Measurements from ENCODE around the gene PTPN1. TPM values are rescaled to one million over a fixed set of nuclear protein-coding genes. Genes with fewer than 3 reads are reported as not detected.

PTPN1 gene
- total and polyA plus RNA-seq, 3 donors from 2014 or later, result 42.0 to 44.3 (median 44.0) TPM

GRCh38 chr20:50550531-50550930 lies 40.3 kb downstream of the PTPN1 start:
- Histone ChIP-seq H3K9me3 (no peaks in the 10 kb centered on the region), H3K27ac (no peak overlapping the region), H3K4me3 (no peak overlapping the region), H3K36me3 (ENCODE audit: low read depth, missing control alignments) (no peaks in the 10 kb centered on the region), H3K4me1 (peaks cover 7% of the 10 kb centered on the region), H3K27me3 (no peaks in the 10 kb centered on the region)
- DNase-seq, result no peak
- TF ChIP-seq POLR2A (IDR thresholded peaks at IDR 0.05), result no peak
- TF ChIP-seq, protein P1, sequence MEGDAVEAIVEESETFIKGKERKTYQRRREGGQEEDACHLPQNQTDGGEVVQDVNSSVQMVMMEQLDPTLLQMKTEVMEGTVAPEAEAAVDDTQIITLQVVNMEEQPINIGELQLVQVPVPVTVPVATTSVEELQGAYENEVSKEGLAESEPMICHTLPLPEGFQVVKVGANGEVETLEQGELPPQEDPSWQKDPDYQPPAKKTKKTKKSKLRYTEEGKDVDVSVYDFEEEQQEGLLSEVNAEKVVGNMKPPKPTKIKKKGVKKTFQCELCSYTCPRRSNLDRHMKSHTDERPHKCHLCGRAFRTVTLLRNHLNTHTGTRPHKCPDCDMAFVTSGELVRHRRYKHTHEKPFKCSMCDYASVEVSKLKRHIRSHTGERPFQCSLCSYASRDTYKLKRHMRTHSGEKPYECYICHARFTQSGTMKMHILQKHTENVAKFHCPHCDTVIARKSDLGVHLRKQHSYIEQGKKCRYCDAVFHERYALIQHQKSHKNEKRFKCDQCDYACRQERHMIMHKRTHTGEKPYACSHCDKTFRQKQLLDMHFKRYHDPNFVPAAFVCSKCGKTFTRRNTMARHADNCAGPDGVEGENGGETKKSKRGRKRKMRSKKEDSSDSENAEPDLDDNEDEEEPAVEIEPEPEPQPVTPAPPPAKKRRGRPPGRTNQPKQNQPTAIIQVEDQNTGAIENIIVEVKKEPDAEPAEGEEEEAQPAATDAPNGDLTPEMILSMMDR (IDR thresholded peaks at IDR 0.05), result no peak
- WGBS, 2 donors, result 97 to 98% methylated on average over 2 of the region's 2 CpGs
- intact Hi-C loops (cut with DNase I; ENCODE audit: low total_unique reads), result no loop called here

DNA sequence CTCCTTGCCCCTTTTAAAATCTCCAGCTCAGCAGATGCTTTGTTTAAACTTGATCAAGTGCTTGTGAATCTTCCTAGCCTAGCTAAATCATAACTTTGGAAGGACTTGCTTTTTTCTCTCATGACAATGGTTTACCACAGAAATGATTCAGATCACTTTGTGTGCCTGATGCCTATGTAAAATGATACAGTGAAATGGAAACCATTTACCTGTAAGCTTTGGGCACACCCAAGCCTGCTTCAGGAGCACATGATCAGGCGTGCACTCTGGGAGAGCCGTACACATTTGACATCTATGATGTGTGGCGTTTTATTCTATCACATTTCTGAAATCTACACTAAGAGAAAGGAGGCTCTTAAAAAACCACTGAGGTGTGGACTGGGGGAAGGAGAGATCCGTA lies 41.1 kb downstream of the PTPN1 start:
- no peak for DNase-seq
- Histone ChIP-seq H3K27ac (no peak overlapping the region), H3K27me3 (no peaks in the 10 kb centered on the region), H3K36me3 (ENCODE audit: low read depth, missing control alignments) (no peaks in the 10 kb centered on the region), H3K4me3 (no peak overlapping the region), H3K4me1 (peaks cover 7% of the 10 kb centered on the region), H3K9me3 (no peaks in the 10 kb centered on the region)
- intact Hi-C loops (cut with DNase I; ENCODE audit: low total_unique reads), result no loop called here
- TF ChIP-seq, protein P1 (IDR thresholded peaks at IDR 0.05), result no peak
- no peak for TF ChIP-seq POLR2A (IDR thresholded peaks at IDR 0.05)
- WGBS, 2 donors, result 96 to 98% methylated on average over 4 of the region's 4 CpGs

- no peak for DNase-seq
- Histone ChIP-seq H3K4me1 (peaks cover 7% of the 10 kb centered on the region), H3K9me3 (no peaks in the 10 kb centered on the region), H3K27ac (no peak overlapping the region), H3K4me3 (no peak overlapping the region), H3K36me3 (ENCODE audit: low read depth, missing control alignments) (no peaks in the 10 kb centered on the region), H3K27me3 (no peaks in the 10 kb centered on the region)
- 85 to 99% methylated on average over 3 of the region's 3 CpGs for WGBS, 2 donors
- TF ChIP-seq, protein P1 (IDR thresholded peaks at IDR 0.05), result no peak
- TF ChIP-seq POLR2A (IDR thresholded peaks at IDR 0.05), result no peak
- intact Hi-C loops (cut with DNase I; ENCODE audit: low total_unique reads), result no loop called here
Measured at GRCh38 chr20:50552979-50553378, 42.8 kb downstream of the PTPN1 start.

DNA sequence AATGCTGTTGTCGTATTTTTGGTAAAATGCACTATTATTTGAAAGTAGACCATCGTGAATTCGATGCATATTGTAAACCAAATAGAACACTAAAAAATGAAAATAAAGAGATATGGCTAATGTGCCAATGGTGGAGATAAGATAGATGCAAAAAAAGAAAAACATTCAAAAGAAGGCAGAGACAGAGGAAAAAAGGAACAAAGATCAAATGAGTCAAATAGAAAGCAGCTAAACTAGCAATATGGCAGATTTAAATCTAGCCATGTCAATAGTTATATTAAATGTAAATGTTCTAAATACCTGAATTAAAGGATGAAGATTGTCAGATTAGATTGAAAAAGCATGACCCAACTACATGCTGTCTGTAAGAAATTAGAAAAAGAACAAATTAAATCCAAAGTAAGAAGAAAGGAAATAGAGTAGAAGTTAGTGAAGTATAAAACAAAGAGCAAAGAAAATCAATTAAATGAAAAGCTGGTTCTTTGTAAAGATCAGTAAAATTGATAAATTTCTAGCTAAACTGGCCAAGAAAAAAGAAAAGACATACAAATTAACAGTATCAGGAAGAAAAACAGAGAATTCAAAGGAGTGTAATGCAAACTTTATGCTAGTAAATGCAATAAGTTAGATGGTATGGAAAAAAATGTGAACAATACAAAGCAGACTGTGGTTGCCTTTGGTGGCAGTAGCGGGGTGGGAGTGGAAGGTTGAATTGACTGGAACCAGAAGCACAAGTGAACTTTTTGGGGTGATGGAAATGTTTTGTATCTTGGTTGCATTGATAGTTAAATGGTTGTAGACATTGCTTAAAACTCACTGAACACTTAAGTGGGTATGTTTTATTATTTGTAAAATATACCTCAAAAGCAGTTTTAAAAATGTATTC lies 44.8 kb downstream of the PTPN1 start:
- Histone ChIP-seq H3K4me3 (no peak overlapping the region), H3K36me3 (ENCODE audit: low read depth, missing control alignments) (no peaks in the 10 kb centered on the region), H3K27ac (no peak overlapping the region), H3K9me3 (no peaks in the 10 kb centered on the region), H3K27me3 (no peaks in the 10 kb centered on the region), H3K4me1 (no peaks in the 10 kb centered on the region)
- 85 to 88% methylated on average over 4 of the region's 4 CpGs for WGBS, 2 donors
- no peak for DNase-seq
- intact Hi-C loops (cut with DNase I; ENCODE audit: low total_unique reads), result no loop called here
- no peak for TF ChIP-seq POLR2A (IDR thresholded peaks at IDR 0.05)
- TF ChIP-seq, protein P1 (IDR thresholded peaks at IDR 0.05), result no peak

DNA sequence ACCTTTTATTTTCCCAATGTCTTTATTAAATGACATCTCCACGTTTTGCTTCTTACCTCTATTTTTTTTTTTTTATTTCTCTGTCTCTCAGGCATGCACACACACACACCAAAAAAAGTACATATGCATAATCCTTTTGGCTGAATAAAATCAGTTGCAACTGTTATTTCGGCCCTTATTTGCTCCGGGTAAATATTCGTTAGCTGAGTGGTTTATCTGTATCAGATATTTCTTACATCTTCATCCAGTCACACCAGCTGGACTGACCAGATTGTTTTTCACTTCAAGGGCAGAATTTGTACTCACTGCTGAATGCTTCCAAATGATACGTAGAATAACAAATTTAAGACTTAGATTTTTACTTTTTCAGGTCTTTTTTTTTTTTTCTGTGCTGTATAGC lies 45.5 kb downstream of the PTPN1 start:
- Histone ChIP-seq H3K27me3 (no peaks in the 10 kb centered on the region), H3K36me3 (ENCODE audit: low read depth, missing control alignments) (no peaks in the 10 kb centered on the region), H3K9me3 (no peaks in the 10 kb centered on the region), H3K4me1 (no peaks in the 10 kb centered on the region), H3K27ac (no peak overlapping the region), H3K4me3 (no peak overlapping the region)
- intact Hi-C loops (cut with DNase I; ENCODE audit: low total_unique reads), result no loop called here
- no peak for DNase-seq
- TF ChIP-seq, protein P1 (IDR thresholded peaks at IDR 0.05), result no peak
- no peak for TF ChIP-seq POLR2A (IDR thresholded peaks at IDR 0.05)
- 31 to 40% methylated on average over 5 of the region's 5 CpGs for WGBS, 2 donors
